Natural killer cell (primary cell): Measurements from ENCODE around the gene ZC3H14. TPM values are rescaled to one million over a fixed set of nuclear protein-coding genes. Genes with fewer than 3 reads are reported as not detected.

Experiments used
- ATAC-seq, 3 donors: fragments of 150-1000 bp in 2 of 3; fragments of 200-7000 bp in 1 of 3; cut with Tn5 transposase; 1 replicate in 1 of 3; 2 replicates in 2 of 3; pipeline ENCODE4 v1.10.0; 2021; ENCODE audit warnings: mild to moderate bottlenecking in 2 of 3, moderate library complexity in 2 of 3
- DNase-seq, 2 donors: peaks; one replicate each; pipeline versions ENCODE4 v3.0.0 to v3.0.0-alpha.2; 2013 to 2021; ENCODE audit warnings: mixed read lengths in 1 of 2
- H3K27ac ChIP-seq: one replicate; pipeline ENCODE4 v1.5.1; 2013; ENCODE audit warnings: mild to moderate bottlenecking, low read length
- H3K27me3 ChIP-seq: one replicate; pipeline ENCODE4 v1.6.1; 2013; ENCODE audit warnings: low read length; ENCODE audit not compliant: control insufficient read depth, insufficient read depth
- H3K36me3 ChIP-seq: one replicate; pipeline ENCODE4 v1.6.1; 2013; ENCODE audit warnings: low read length; ENCODE audit not compliant: control insufficient read depth, insufficient read depth
- H3K4me1 ChIP-seq: one replicate; pipeline ENCODE4 v1.6.1; 2013; ENCODE audit warnings: low read length; ENCODE audit not compliant: control insufficient read depth, insufficient read depth
- H3K4me3 ChIP-seq: one replicate; pipeline ENCODE4 v1.5.1; 2013; ENCODE audit warnings: low read length
- H3K9me3 ChIP-seq: one replicate; pipeline ENCODE4 v1.6.1; 2013; ENCODE audit warnings: low read length; ENCODE audit not compliant: control insufficient read depth, insufficient read depth
- H3K27ac Mint-ChIP-seq, 2 donors: one replicate each; pipeline ENCODE4 v1.8.0; 2022; ENCODE audit warnings: mild to moderate bottlenecking in 2 of 2, mixed read lengths in 2 of 2, moderate library complexity in 1 of 2
- H3K27me3 Mint-ChIP-seq, 2 donors: one replicate each; pipeline ENCODE4 v1.8.0; 2022; ENCODE audit warnings: low read depth in 2 of 2, mixed read lengths in 2 of 2
- H3K36me3 Mint-ChIP-seq: one replicate; pipeline ENCODE4 v1.8.0; 2022; ENCODE audit warnings: mixed read lengths
- H3K4me1 Mint-ChIP-seq, 2 donors: one replicate each; pipeline ENCODE4 v1.8.0; 2022; ENCODE audit warnings: mixed read lengths in 2 of 2
- H3K4me3 Mint-ChIP-seq: one replicate; pipeline ENCODE4 v1.8.0; 2022; ENCODE audit warnings: mild to moderate bottlenecking, moderate library complexity, mixed read lengths
- H3K9me3 Mint-ChIP-seq, 2 donors: one replicate each; pipeline ENCODE4 v1.8.0; 2022; ENCODE audit warnings: mixed read lengths in 2 of 2
- CTCF ChIP-seq: fragments of 200-600 bp; IDR thresholded peaks from one replicate; pipeline ENCODE4 v1.8.0; 2022; ENCODE audit warnings: antibody characterized with exemption
- WGBS: methylation state at CpG from one replicate; pipeline ENCODE4 v1.1.7; 2013; ENCODE audit warnings: missing lambda C conversion rate; ENCODE audit not compliant: insufficient coverage; 5-methylcytosine and 5-hydroxymethylcytosine counted together
- intact Hi-C: fragments of 100-400 bp; cut with micrococcal nuclease; formaldehyde crosslinking; loops from one replicate; pipeline ENCODE4 v1.14.2; 2022
- total RNA-seq, 4 donors: library from RNA; stranded (reverse); fragments of 120-200 nt in 1 of 4; gene quantifications; one replicate each; pipeline versions ENCODE4 v1.2.3 to v1.2.4, GENCODE V29; 2013 to 2022

Gene ZC3H14
- total RNA-seq, 3 donors from 2014 or later (not counting 1 experiment from before 2014, with no cell fraction given) = 44.1 to 54.5 (median 53.4) TPM

- H3K36me3 Mint-ChIP-seq = no peaks in the 10 kb centered on the region
- no peaks in the 10 kb centered on the region for H3K4me1 Mint-ChIP-seq
- TF ChIP-seq CTCF = no peak
- H3K27ac Mint-ChIP-seq = no peak overlapping the region
- Histone ChIP-seq H3K36me3 (no peaks in the 10 kb centered on the region), H3K4me3 (no peak overlapping the region), H3K27me3 (no peaks in the 10 kb centered on the region), H3K27ac (no peak overlapping the region), H3K9me3 (no peaks in the 10 kb centered on the region), H3K4me1 (no peaks in the 10 kb centered on the region)
- 91% methylated on average over 5 of the region's 5 CpGs for WGBS
- H3K9me3 Mint-ChIP-seq = no peaks in the 10 kb centered on the region
- intact Hi-C loops = no loop called here
- no peak for ATAC-seq
- H3K4me3 Mint-ChIP-seq = no peak overlapping the region
- no peak for DNase-seq
- no peaks in the 10 kb centered on the region for H3K27me3 Mint-ChIP-seq
These were observed 97.2 kb downstream of the ZC3H14 start for GRCh38 chr14:88660056-88660455.

- H3K9me3 ChIP-seq = no peaks in the 10 kb centered on the region
These were observed 104.9 kb downstream of the ZC3H14 start for GRCh38 chr14:88667555-88668273.

GRCh38 chr14:88668448-88669116 is 105.7 kb downstream of the ZC3H14 start:
- Mint-ChIP-seq H3K9me3 (peaks cover 2 to 9% of the 10 kb centered on the region in 2 donors), H3K4me1 (no peaks in the 10 kb centered on the region), H3K4me3 (no peak overlapping the region), H3K27ac (no peak overlapping the region), H3K36me3 (no peaks in the 10 kb centered on the region), H3K27me3 (peaks cover 0 to 7% of the 10 kb centered on the region in 2 donors)
- Histone ChIP-seq H3K9me3 (no peaks in the 10 kb centered on the region), H3K36me3 (no peaks in the 10 kb centered on the region), H3K27ac (no peak overlapping the region), H3K4me3 (no peak overlapping the region), H3K4me1 (peaks cover 3% of the 10 kb centered on the region), H3K27me3 (no peaks in the 10 kb centered on the region)
- no peak for TF ChIP-seq CTCF
- DNase-seq (no peak), ATAC-seq (no peak)
- 63% methylated on average over 3 of the region's 3 CpGs for WGBS
- intact Hi-C loops = loop anchor here (5.0 kb wide), 2 partner anchors 199 to 1244 kb away; no protein-coding TSS in a partner anchor

More at GRCh38 chr14:88667555-88668273, 104.9 kb downstream of the ZC3H14 start:
- TF ChIP-seq CTCF = peak; percentile 77
- Mint-ChIP-seq H3K27me3 (peaks cover 0 to 7% of the 10 kb centered on the region in 2 donors), H3K27ac (no peak overlapping the region), H3K4me3 (no peak overlapping the region), H3K36me3 (no peaks in the 10 kb centered on the region), H3K4me1 (no peaks in the 10 kb centered on the region), H3K9me3 (peaks cover 2 to 9% of the 10 kb centered on the region in 2 donors)
- H3K27ac ChIP-seq = no peak overlapping the region
- DNase-seq = peak in 1 of 2 donors; percentile 80
- H3K4me1 ChIP-seq = peaks cover 3% of the 10 kb centered on the region
- WGBS = 66% methylated on average over 4 of the region's 4 CpGs
- intact Hi-C loops = loop anchor here (5.0 kb wide), 2 partner anchors 200 to 1245 kb away; no protein-coding TSS in a partner anchor
- peak; percentile 59 to 74 (median 69) for ATAC-seq
- no peak overlapping the region for H3K4me3 ChIP-seq
- H3K27me3 ChIP-seq = no peaks in the 10 kb centered on the region
- H3K36me3 ChIP-seq = no peaks in the 10 kb centered on the region
